K562 (cell line): ENCODE measurements around the gene HSD11B2. TPM values are rescaled to one million over a fixed set of nuclear protein-coding genes. Genes with fewer than 3 reads are reported as not detected.

Experiments
- ATAC-seq: fragments of 200-7000 bp; cut with Tn5 transposase; 3 replicates; pipeline ENCODE4 v1.9.1; 2020; ENCODE audit warnings: moderate library complexity
- BruUV-seq: library from RNA; stranded (reverse); fragments of 400-500 nt; replicated peaks from 2 replicates; lab custom pipeline; 2021; lab: Mats Ljungman, UMichigan
- CTCF ChIA-PET: fragments of 300-600 bp; formaldehyde crosslinking; extraction: SDS; loops from one replicate; lab custom pipeline; 2021; ENCODE audit warnings: low intra/inter-chr PET ratio; lab: Yijun Ruan, JAX
- POLR2A ChIA-PET: fragments of 300-600, 350-650 bp; sonication (Branson Sonifier 250); formaldehyde crosslinking; extraction: SDS; loops from one replicate; lab custom pipeline; 2021; ENCODE audit warnings: antibody characterized with exemption, inconsistent platforms; lab: Yijun Ruan, JAX
- DNase-seq, 4 experiments: peaks; one replicate each; pipeline versions ENCODE4 v3.0.0 to v3.0.0-alpha.2; 2011 to 2018; ENCODE audit warnings: low spot score in 3 of 4, mixed read lengths in 3 of 4; ENCODE audit errors: extremely low read depth in 1 of 4
- FAIRE-seq: peaks from 2 replicates; lab custom pipeline; 2011; peaks lifted over from hg19 to GRCh38; lab: Jason Lieb, UNC
- H2AFZ ChIP-seq: 2 replicates; pipeline ENCODE4 v1.6.0; 2011; ENCODE audit warnings: low read depth, low read length, control low read depth, inconsistent platforms
- H3K27ac ChIP-seq: fragments of 200-600 bp; 3 replicates; pipeline ENCODE4 v1.8.0; 2011; ENCODE audit warnings: low read depth, mild to moderate bottlenecking, control low read depth, inconsistent platforms, low read length, moderate library complexity, mixed read lengths; ENCODE audit errors: extremely low read depth
- H3K27me3 ChIP-seq, 2 experiments: fragments of 300-600 bp in 1 of 2; 2 replicates in 1 of 2; 3 replicates in 1 of 2; pipeline versions ENCODE4 v1.6.0 to v1.8.0; 2011; ENCODE audit warnings: inconsistent platforms in 2 of 2, low read length in 2 of 2, mild to moderate bottlenecking in 1 of 2, mixed read lengths in 1 of 2, moderate library complexity in 1 of 2; ENCODE audit not compliant: control insufficient read depth in 2 of 2, insufficient read depth in 2 of 2
- H3K36me3 ChIP-seq: fragments of 300-600 bp; 3 replicates; pipeline ENCODE4 v1.8.0; 2011; ENCODE audit warnings: mild to moderate bottlenecking, low read length, inconsistent platforms; ENCODE audit not compliant: control insufficient read depth, insufficient read depth
- H3K4me1 ChIP-seq, 2 experiments: fragments of 200-600 bp in 1 of 2; replicated peaks in 1 of 2; 2 replicates in 1 of 2; 3 replicates in 1 of 2; pipeline versions ENCODE4 v1.5.1 to v1.8.0; 2011; ENCODE audit warnings: inconsistent platforms in 2 of 2, low read length in 2 of 2, mild to moderate bottlenecking in 1 of 2, mixed read lengths in 1 of 2, moderate library complexity in 1 of 2; ENCODE audit not compliant: control insufficient read depth in 2 of 2, insufficient read depth in 2 of 2
- H3K4me2 ChIP-seq: 2 replicates; pipeline ENCODE4 v1.6.1; 2011; ENCODE audit warnings: low read length, control low read depth, inconsistent platforms, mixed read lengths; ENCODE audit not compliant: insufficient read depth
- H3K4me3 ChIP-seq: fragments of 200-600 bp; sonication (generic), shearing (Covaris generic); 2 replicates; pipeline ENCODE4 v1.5.1; 2016; ENCODE audit warnings: control low read depth, inconsistent platforms
- H3K79me2 ChIP-seq: fragments of 200-600 bp; 3 replicates; pipeline ENCODE4 v1.8.0; 2011; ENCODE audit warnings: low read length, inconsistent platforms; ENCODE audit not compliant: control insufficient read depth, insufficient read depth
- H3K9ac ChIP-seq, 2 experiments: 2 replicates each; pipeline versions ENCODE4 v1.6.0 to v1.6.1; 2011; ENCODE audit warnings: low read depth in 2 of 2, low read length in 2 of 2, control low read depth in 1 of 2, inconsistent platforms in 1 of 2, mild to moderate bottlenecking in 1 of 2, mixed read lengths in 1 of 2; ENCODE audit not compliant: insufficient read depth in 1 of 2
- H3K9me1 ChIP-seq: one replicate; pipeline ENCODE4 v1.6.0; 2011; ENCODE audit warnings: inconsistent platforms, mild to moderate bottlenecking, low read length, moderate library complexity; ENCODE audit not compliant: control insufficient read depth, insufficient read depth
- H3K9me3 ChIP-seq: replicated peaks from 2 replicates; pipeline ENCODE4 v1.5.1; 2011; ENCODE audit warnings: low read depth, low read length, inconsistent platforms; ENCODE audit not compliant: control insufficient read depth, insufficient read depth
- H4K20me1 ChIP-seq: replicated peaks from 2 replicates; pipeline ENCODE4 v1.6.1; 2011; ENCODE audit warnings: low read length, inconsistent platforms, mixed read lengths; ENCODE audit not compliant: control insufficient read depth, insufficient read depth
- BCOR ChIP-seq: fragments of 450-650 bp; IDR thresholded peaks from 2 replicates; pipeline ENCODE4 v1.6.1; 2016
- C11orf30 ChIP-seq: fragments of 450-650 bp; IDR thresholded peaks from 2 replicates; pipeline ENCODE4 v1.6.1; 2016; ENCODE audit warnings: low read depth, mild to moderate bottlenecking
- CREB1 ChIP-seq, 2 experiments: sonication (generic) in 1 of 2; formaldehyde crosslinking in 1 of 2; IDR thresholded peaks; 2 replicates each; pipeline versions ENCODE4 v1.6.1 to v1.8.0; 2012 to 2022; ENCODE audit warnings: inconsistent platforms in 1 of 2, mild to moderate bottlenecking in 1 of 2, missing genetic modification reagents in 1 of 2, moderate library complexity in 1 of 2
- CREM ChIP-seq: IDR thresholded peaks from 2 replicates; pipeline ENCODE4 v1.6.1; 2014; ENCODE audit warnings: antibody characterized with exemption, low read depth
- DPF2 ChIP-seq: fragments of 450-650 bp; IDR thresholded peaks from 2 replicates; pipeline ENCODE4 v1.6.1; 2016
- HOXB6 ChIP-seq: fragments of 250-450 bp; sonication (Bioruptor Pico); IDR thresholded peaks from 2 replicates; pipeline ENCODE4 v1.5.1; 2022; ENCODE audit warnings: mild to moderate bottlenecking, borderline replicate concordance
- MAZ ChIP-seq, 2 experiments: fragments of 450-650 bp in 1 of 2; sonication (generic) in 1 of 2; formaldehyde crosslinking; IDR thresholded peaks in 1 of 2; conservative IDR thresholded peaks in 1 of 2; 2 replicates each; pipeline versions ENCODE4 v1.4.0 to v1.5.0; 2020; ENCODE audit warnings: mild to moderate bottlenecking in 1 of 2, missing genetic modification reagents in 1 of 2
- NFATC3 ChIP-seq: fragments of 450-650 bp; IDR thresholded peaks from 2 replicates; pipeline ENCODE4 v1.6.1; 2017; ENCODE audit warnings: mild to moderate bottlenecking
- PRMT5 ChIP-seq: sonication (generic); formaldehyde crosslinking; IDR thresholded peaks from 2 replicates; pipeline ENCODE4 v1.5.0; 2020; ENCODE audit warnings: missing genetic modification reagents
- PRPF4 ChIP-seq: fragments of 200-400 bp; formaldehyde crosslinking; IDR thresholded peaks from one replicate; pipeline ENCODE4 v1.6.1; 2017; ENCODE audit warnings: low read length, low read depth, mild to moderate bottlenecking; ENCODE audit not compliant: insufficient read depth, poor library complexity, severe bottlenecking
- RBBP5 ChIP-seq: fragments of 200-600 bp; sonication (generic); IDR thresholded peaks from 2 replicates; pipeline ENCODE4 v1.6.1; 2012; ENCODE audit warnings: borderline replicate concordance, mild to moderate bottlenecking, low read length, control low read depth, inconsistent platforms; ENCODE audit not compliant: insufficient read depth, poor library complexity, severe bottlenecking
- SRSF1 ChIP-seq: fragments of 200-400 bp; formaldehyde crosslinking; IDR thresholded peaks from 2 replicates; pipeline ENCODE4 v1.6.1; 2017; ENCODE audit warnings: mild to moderate bottlenecking, low read depth, low read length, moderate library complexity
- TBP ChIP-seq: optimal IDR thresholded peaks from 2 replicates; pipeline ENCODE3; 2011; ENCODE audit warnings: low read depth, low read length, improper control_type of control experiment
- TCF3 ChIP-seq: sonication (generic); formaldehyde crosslinking; IDR thresholded peaks from 2 replicates; pipeline ENCODE4 v1.4.0; 2020; ENCODE audit warnings: mild to moderate bottlenecking, missing genetic modification reagents
- ZNF12 ChIP-seq: sonication (generic); formaldehyde crosslinking; IDR thresholded peaks from 2 replicates; pipeline ENCODE4 v1.4.0; 2020; ENCODE audit warnings: mild to moderate bottlenecking, missing genetic modification reagents
- ZNF785 ChIP-seq: fragments of 250-450 bp; sonication (Bioruptor Pico); IDR thresholded peaks from 2 replicates; pipeline ENCODE4 v1.4.0; 2020; ENCODE audit warnings: mild to moderate bottlenecking
- WGBS: fragments of 100-300 bp; shearing (Covaris generic); methylation state at CpG from one replicate; pipeline ENCODE4 v1.1.6; 2016; ENCODE audit warnings: low coverage, mixed read lengths; ENCODE audit not compliant: insufficient coverage; ENCODE audit errors: missing lambda C conversion rate; 5-methylcytosine and 5-hydroxymethylcytosine counted together
- in situ Hi-C: fragments of 300-500 bp; cut with MboI; formaldehyde crosslinking; loops from 4 replicates; pipeline ENCODE4 v1.15.0; 2018; ENCODE audit warnings: inconsistent platforms, mixed read lengths
- intact Hi-C: fragments of 100-400 bp; cut with micrococcal nuclease; formaldehyde crosslinking; loops from 2 replicates; pipeline ENCODE4 v1.14.2; 2022
- polyA plus RNA-seq, 8 experiments: library from polyadenylated mRNA; depleted of rRNA in 4 of 8; stranded (reverse) in 5 of 8; unstranded in 3 of 8; fragments of >200 nt; fragmentation: Nextera tagmentation in 2 of 8; fragmentation: Illumina TruSeq in 1 of 8; extraction: Ambion mirVana in 2 of 8; extraction: Trizol in 1 of 8; gene quantifications; 2 replicates each; pipeline versions ENCODE4 v1.2.1 to v1.2.3, GENCODE V29; 2011 to 2014; ENCODE audit warnings: inconsistent platforms in 1 of 8, missing spikeins in 1 of 8
- total RNA-seq, 7 experiments: library from RNA; depleted of rRNA in 6 of 7; stranded (reverse); fragments of >200 nt in 6 of 7; fragmentation: Illumina TruSeq in 2 of 7; extraction: Trizol in 2 of 7; gene quantifications; 2 replicates each; pipeline versions ENCODE4 v1.2.1 to v1.2.3, GENCODE V29; 2011 to 2021; ENCODE audit warnings: low replicate concordance in 1 of 7

The HSD11B2 gene
- total and polyA plus RNA-seq, 9 of the 15 experiments (the other 6 are each of a cell fraction or from before 2014, with no cell fraction given): 0.08 to 2.0 (median 0.79) TPM

- no peak for DNase-seq
- Histone ChIP-seq H3K9me3 (no peaks in the 10 kb centered on the region), H3K27ac (no peak overlapping the region), H4K20me1 (no peaks in the 10 kb centered on the region; the same call in 1 of the 2 replicates), H3K4me2 (no peak overlapping the region), H3K9me1 (no peaks in the 10 kb centered on the region), H3K27me3 (peaks cover 25 to 73% of the 10 kb centered on the region in 2 experiments), H3K79me2 (no peaks in the 10 kb centered on the region), H3K9ac (no peak overlapping the region), H2AFZ (no peak overlapping the region), H3K4me3 (no peak overlapping the region)
- no peak for ATAC-seq
- intact Hi-C loops: no loop called here
- no peak for FAIRE-seq
- CTCF ChIA-PET: no interaction called here
- in situ Hi-C loops: no loop called here
- POLR2A ChIA-PET: interaction anchor here (0.5 to 1.2 kb wide), 2 partner anchors 119 to 126 kb away, joined by 3 to 4 read pairs; no protein-coding TSS in a partner anchor
- BruUV-seq: no TSS peak
- no peak for TF ChIP-seq DPF2
- TF ChIP-seq, all 486 proteins: peak for 0
- WGBS: 5% methylated on average over 5 of the region's 5 CpGs
- Histone ChIP-seq H3K4me1 (peaks cover 0 to 17% of the 10 kb centered on the region in 2 experiments; a peak in 1 of 5 replicates), H3K36me3 (no peaks in the 10 kb centered on the region)
Measured at GRCh38 chr16:67386861-67387455, 44.0 kb upstream of the HSD11B2 start.

- no peak overlapping the region for H3K9ac ChIP-seq
- ChIA-PET CTCF (no interaction called here), POLR2A (interaction anchor here (0.8 to 1.5 kb wide), 2 partner anchors 11 to 41 kb away, joined by 3 to 6 read pairs; no protein-coding TSS in a partner anchor)
- no peak overlapping the region for H3K4me2 ChIP-seq
- no peaks in the 10 kb centered on the region for H3K36me3 ChIP-seq
- no peaks in the 10 kb centered on the region for H3K9me1 ChIP-seq
- BruUV-seq: no TSS peak
- FAIRE-seq (no peak), DNase-seq (no peak), ATAC-seq (no peak)
- peaks cover 22 to 73% of the 10 kb centered on the region in 2 experiments for H3K27me3 ChIP-seq
- intact Hi-C loops: no loop called here
- WGBS: 4% methylated on average over 8 of the region's 8 CpGs
- H3K79me2 ChIP-seq: no peaks in the 10 kb centered on the region
- no peaks in the 10 kb centered on the region for H3K9me3 ChIP-seq
- no peak overlapping the region for H3K27ac ChIP-seq
- no peaks in the 10 kb centered on the region for H4K20me1 ChIP-seq
- H3K4me3 ChIP-seq: no peak overlapping the region
- no peak overlapping the region for H2AFZ ChIP-seq
- H3K4me1 ChIP-seq: peaks cover 0 to 23% of the 10 kb centered on the region in 2 experiments; a peak in 2 of 5 replicates
- in situ Hi-C loops: no loop called here
- TF ChIP-seq CREB1 (IDR thresholded peaks at IDR 0.05) (no peak), CREB1 (CRISPR knock-in tag; IDR thresholded peaks at IDR 0.05) (no peak), ZNF12 (no peak), SRSF1 (no peak), BCOR (no peak), CREM (no peak), PRMT5 (CRISPR knock-in tag) (no peak), MAZ (CRISPR knock-in tag; conservative IDR thresholded peaks at IDR 0.05 in 1 of 2, IDR thresholded peaks at IDR 0.05 in 1 of 2) (no peak), PRPF4 (no peak), ZNF785 (no peak), C11orf30 (no peak), HOXB6 (CRISPR knock-in tag) (no peak), TCF3 (CRISPR knock-in tag) (no peak), NFATC3 (no peak), RBBP5 (no peak), TBP (no peak)
Measured at GRCh38 chr16:67387479-67388079, 43.3 kb upstream of the HSD11B2 start.
